ENCODE data around the gene VAC14.
"Not testable (repeated sequence)": the region's sequence is repeated elsewhere in the genome, so short reads cannot be mapped to it uniquely, and the experiment has no call there.

VAC14 gene

GRCh38 chr16:70658921-70659320 lies 142.0 kb downstream of the VAC14 start:
- no peak for DNase-seq

GRCh38 chr16:70657956-70658355 lies 143.0 kb downstream of the VAC14 start:
- DNase-seq, result no peak

GRCh38 chr16:70656712-70657263 lies 144.2 kb downstream of the VAC14 start:
- DNase-seq, result no peak

- no peak for DNase-seq
Observed at GRCh38 chr16:70656065-70656711, 144.8 kb downstream of the VAC14 start.

- peak; percentile 12 for DNase-seq
Observed at GRCh38 chr16:70653809-70654771, 146.9 kb downstream of the VAC14 start.

GRCh38 chr16:70653406-70653805 lies 147.6 kb downstream of the VAC14 start:
- no peak for DNase-seq

GRCh38 chr16:70652322-70652721 lies 148.6 kb downstream of the VAC14 start:
- no peak for DNase-seq

GRCh38 chr16:70651524-70651923 lies 149.4 kb downstream of the VAC14 start:
- DNase-seq, result no peak

GRCh38 chr16:70650216-70650615 lies 150.7 kb downstream of the VAC14 start:
- DNase-seq, result no peak

GRCh38 chr16:70649300-70649699 lies 151.7 kb downstream of the VAC14 start:
- DNase-seq, result no peak

- no peak for DNase-seq
Observed at GRCh38 chr16:70648606-70649005, 152.4 kb downstream of the VAC14 start.

- no peak for DNase-seq
Observed at GRCh38 chr16:70647441-70648359, 153.3 kb downstream of the VAC14 start.

- no peak for DNase-seq
Observed at GRCh38 chr16:70646260-70647241, 154.4 kb downstream of the VAC14 start, which contains the start of gene IL34. TSS of gene IL34 (plus strand) at chr16:70646559. CDS start at chr16:70646948, 389 bp downstream.

GRCh38 chr16:70644763-70645597 lies 156.0 kb downstream of the VAC14 start:
- no peak for DNase-seq

- DNase-seq, result not testable (repeated sequence)
Observed at GRCh38 chr16:70643264-70643663, 157.7 kb downstream of the VAC14 start.

GRCh38 chr16:70642633-70643032 lies 158.3 kb downstream of the VAC14 start:
- no peak for DNase-seq

- no peak for DNase-seq
Observed at GRCh38 chr16:70638814-70639792, 161.9 kb downstream of the VAC14 start.

All from NCI-H1417 treated with DMSO at 0.1 percent for 48 hours (cell line).